ENCODE measurements around the gene DNLZ.

Gene DNLZ

GRCh38 chr9:136317695-136318094 is 45.8 kb downstream of the DNLZ start:
- H3K4me3 Mint-ChIP-seq = no peak overlapping the region
- peaks cover 33% of the 10 kb centered on the region for H3K4me1 Mint-ChIP-seq
- DNase-seq = no peak
- H3K27ac Mint-ChIP-seq = no peak overlapping the region
- H3K9me3 Mint-ChIP-seq = peaks cover 41% of the 10 kb centered on the region
- TF ChIP-seq CTCF (IDR thresholded peaks at IDR 0.05) = no peak
- peaks cover 12% of the 10 kb centered on the region for H3K27me3 Mint-ChIP-seq (ENCODE audit: low read depth, poor library complexity)
- H3K36me3 Mint-ChIP-seq (ENCODE audit: low read depth) = peaks cover 7% of the 10 kb centered on the region

GRCh38 chr9:136316896-136317676 is 46.5 kb downstream of the DNLZ start:
- TF ChIP-seq CTCF (IDR thresholded peaks at IDR 0.05) = no peak
- H3K4me3 Mint-ChIP-seq = peak overlapping the region; percentile 18
- peaks cover 7% of the 10 kb centered on the region for H3K36me3 Mint-ChIP-seq (ENCODE audit: low read depth)
- DNase-seq = no peak
- H3K4me1 Mint-ChIP-seq = peaks cover 27% of the 10 kb centered on the region
- no peak overlapping the region for H3K27ac Mint-ChIP-seq
- peaks cover 39% of the 10 kb centered on the region for H3K9me3 Mint-ChIP-seq
- peaks cover 7% of the 10 kb centered on the region for H3K27me3 Mint-ChIP-seq (ENCODE audit: low read depth, poor library complexity)

GRCh38 chr9:136316271-136316751 is 47.2 kb downstream of the DNLZ start:
- TF ChIP-seq CTCF (IDR thresholded peaks at IDR 0.05) = no peak
- Mint-ChIP-seq H3K9me3 (peaks cover 36% of the 10 kb centered on the region), H3K27me3 (ENCODE audit: low read depth, poor library complexity) (peaks cover 5% of the 10 kb centered on the region), H3K27ac (no peak overlapping the region), H3K4me3 (no peak overlapping the region), H3K4me1 (peaks cover 19% of the 10 kb centered on the region), H3K36me3 (ENCODE audit: low read depth) (peaks cover 7% of the 10 kb centered on the region)
- no peak for DNase-seq

- no peak overlapping the region for H3K27ac Mint-ChIP-seq
- H3K4me1 Mint-ChIP-seq = peaks cover 17% of the 10 kb centered on the region
- no peak for DNase-seq
- TF ChIP-seq CTCF (IDR thresholded peaks at IDR 0.05) = no peak
- peaks cover 26% of the 10 kb centered on the region for H3K9me3 Mint-ChIP-seq
- H3K27me3 Mint-ChIP-seq (ENCODE audit: low read depth, poor library complexity) = peaks cover 4% of the 10 kb centered on the region
- H3K36me3 Mint-ChIP-seq (ENCODE audit: low read depth) = peaks cover 7% of the 10 kb centered on the region
- no peak overlapping the region for H3K4me3 Mint-ChIP-seq
Observed at GRCh38 chr9:136314944-136315343, 48.6 kb downstream of the DNLZ start.

GRCh38 chr9:136314056-136314416 is 49.5 kb downstream of the DNLZ start:
- Mint-ChIP-seq H3K36me3 (ENCODE audit: low read depth) (peaks cover 7% of the 10 kb centered on the region), H3K9me3 (peaks cover 26% of the 10 kb centered on the region), H3K27ac (no peak overlapping the region), H3K4me3 (no peak overlapping the region), H3K27me3 (ENCODE audit: low read depth, poor library complexity) (peaks cover 4% of the 10 kb centered on the region), H3K4me1 (peaks cover 17% of the 10 kb centered on the region)
- DNase-seq = no peak
- TF ChIP-seq CTCF (IDR thresholded peaks at IDR 0.05) = no peak

Measured in nephron progenitor cell (in vitro differentiated cells).